Parathyroid adenoma (tissue), 2 donors: ENCODE data around the gene BUD31.

Experiments used
- H2AFZ ChIP-seq: fragments of 300-600 bp; sonication (generic); one replicate; pipeline ENCODE4 v1.7.0; 2017; ENCODE audit warnings: antibody characterized with exemption, mild to moderate bottlenecking
- H3K27ac ChIP-seq: fragments of 300-600 bp; sonication (generic); one replicate; pipeline ENCODE4 v1.7.0; 2017
- H3K27me3 ChIP-seq: fragments of 300-600 bp; sonication (generic); one replicate; pipeline ENCODE4 v1.7.0; 2017; ENCODE audit warnings: low read length; ENCODE audit not compliant: control insufficient read depth, insufficient read depth
- H3K36me3 ChIP-seq: fragments of 300-600 bp; sonication (generic); one replicate; pipeline ENCODE4 v1.7.0; 2017; ENCODE audit warnings: low read length; ENCODE audit not compliant: control insufficient read depth, insufficient read depth
- H3K4me1 ChIP-seq: fragments of 300-600 bp; sonication (generic); one replicate; pipeline ENCODE4 v1.7.0; 2017; ENCODE audit warnings: control low read depth
- H3K4me2 ChIP-seq: fragments of 300-600 bp; sonication (generic); one replicate; pipeline ENCODE4 v1.7.0; 2017; ENCODE audit warnings: low read length
- H3K4me3 ChIP-seq: fragments of 300-600 bp; sonication (generic); one replicate; pipeline ENCODE4 v1.7.0; 2017; ENCODE audit warnings: low read depth, low read length
- H3K79me2 ChIP-seq: fragments of 300-600 bp; sonication (generic); one replicate; pipeline ENCODE4 v1.7.0; 2017; ENCODE audit warnings: control low read depth
- H3K9ac ChIP-seq: fragments of 300-600 bp; sonication (generic); one replicate; pipeline ENCODE4 v1.7.0; 2017; ENCODE audit warnings: mild to moderate bottlenecking
- H3K9me3 ChIP-seq: fragments of 300-600 bp; sonication (generic); one replicate; pipeline ENCODE4 v1.7.0; 2017; ENCODE audit warnings: low read length; ENCODE audit not compliant: control insufficient read depth
- TF ChIP-seq, protein P1 (sequence below): fragments of 300-600 bp; sonication (generic); IDR thresholded peaks from one replicate; pipeline ENCODE4 v1.7.0; 2017; ENCODE audit warnings: antibody characterized with exemption, mild to moderate bottlenecking
- donor health status: primary hyperparathyroidism.

Gene BUD31

DNA sequence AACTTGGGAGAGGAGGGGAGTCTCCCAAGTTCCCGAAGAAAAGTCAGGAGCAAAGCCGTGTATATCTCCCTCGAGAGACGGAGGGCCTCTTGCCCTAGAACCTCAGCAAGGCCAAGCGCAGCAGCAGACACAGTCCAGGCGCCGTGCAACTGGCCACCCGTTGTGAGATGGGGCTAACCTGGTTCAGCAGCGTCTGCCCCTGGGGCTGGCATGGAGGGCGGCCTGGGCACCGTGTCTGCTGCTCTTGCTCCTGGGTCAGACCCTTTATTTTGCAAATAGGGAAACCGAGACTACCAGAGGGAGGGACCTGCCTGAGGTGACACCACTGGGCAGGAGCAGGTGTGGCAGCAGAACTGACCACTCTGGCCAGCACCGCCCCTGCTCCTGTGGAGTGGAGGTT lies 43.8 kb downstream of the BUD31 start:
- Histone ChIP-seq H3K27ac (no peak overlapping the region), H3K9me3 (no peaks in the 10 kb centered on the region), H3K79me2 (peaks cover 18% of the 10 kb centered on the region), H3K4me2 (no peak overlapping the region), H3K9ac (no peak overlapping the region), H2AFZ (no peak overlapping the region), H3K4me3 (no peak overlapping the region), H3K36me3 (no peaks in the 10 kb centered on the region), H3K27me3 (no peaks in the 10 kb centered on the region), H3K4me1 (no peaks in the 10 kb centered on the region)
- TF ChIP-seq, protein P1, sequence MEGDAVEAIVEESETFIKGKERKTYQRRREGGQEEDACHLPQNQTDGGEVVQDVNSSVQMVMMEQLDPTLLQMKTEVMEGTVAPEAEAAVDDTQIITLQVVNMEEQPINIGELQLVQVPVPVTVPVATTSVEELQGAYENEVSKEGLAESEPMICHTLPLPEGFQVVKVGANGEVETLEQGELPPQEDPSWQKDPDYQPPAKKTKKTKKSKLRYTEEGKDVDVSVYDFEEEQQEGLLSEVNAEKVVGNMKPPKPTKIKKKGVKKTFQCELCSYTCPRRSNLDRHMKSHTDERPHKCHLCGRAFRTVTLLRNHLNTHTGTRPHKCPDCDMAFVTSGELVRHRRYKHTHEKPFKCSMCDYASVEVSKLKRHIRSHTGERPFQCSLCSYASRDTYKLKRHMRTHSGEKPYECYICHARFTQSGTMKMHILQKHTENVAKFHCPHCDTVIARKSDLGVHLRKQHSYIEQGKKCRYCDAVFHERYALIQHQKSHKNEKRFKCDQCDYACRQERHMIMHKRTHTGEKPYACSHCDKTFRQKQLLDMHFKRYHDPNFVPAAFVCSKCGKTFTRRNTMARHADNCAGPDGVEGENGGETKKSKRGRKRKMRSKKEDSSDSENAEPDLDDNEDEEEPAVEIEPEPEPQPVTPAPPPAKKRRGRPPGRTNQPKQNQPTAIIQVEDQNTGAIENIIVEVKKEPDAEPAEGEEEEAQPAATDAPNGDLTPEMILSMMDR: no peak

GRCh38 chr7:99453105-99453504 lies 44.3 kb downstream of the BUD31 start:
- no peak overlapping the region for H3K9ac ChIP-seq
- H2AFZ ChIP-seq: no peak overlapping the region
- TF ChIP-seq, protein P1: no peak
- no peaks in the 10 kb centered on the region for H3K9me3 ChIP-seq
- no peak overlapping the region for H3K4me3 ChIP-seq
- peaks cover 13% of the 10 kb centered on the region for H3K79me2 ChIP-seq
- H3K27me3 ChIP-seq: no peaks in the 10 kb centered on the region
- no peak overlapping the region for H3K4me2 ChIP-seq
- H3K27ac ChIP-seq: no peak overlapping the region
- H3K36me3 ChIP-seq: no peaks in the 10 kb centered on the region
- no peaks in the 10 kb centered on the region for H3K4me1 ChIP-seq

DNA sequence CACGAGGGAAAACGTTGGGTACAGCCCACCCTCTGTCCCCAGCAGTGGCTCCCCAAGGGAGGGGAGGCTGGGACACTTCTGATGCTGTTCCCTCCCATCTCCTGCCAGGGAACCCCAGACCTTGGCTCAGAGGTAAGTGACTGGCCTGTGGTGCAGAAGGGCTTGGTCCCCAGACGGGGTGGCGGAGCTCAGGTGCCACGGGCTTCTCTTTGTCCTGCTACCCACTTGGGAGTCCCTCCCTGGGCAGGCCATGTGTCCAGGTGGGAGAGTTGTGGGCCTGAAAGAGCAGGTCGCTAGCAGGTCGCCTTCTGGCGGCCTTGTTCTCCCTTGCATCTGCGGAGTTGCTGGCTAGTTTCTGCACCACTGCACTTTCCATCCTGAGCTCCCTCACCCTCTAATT lies 47.1 kb downstream of the BUD31 start:
- Histone ChIP-seq H3K4me2 (no peak overlapping the region), H3K9me3 (no peaks in the 10 kb centered on the region), H3K4me1 (peaks cover 2% of the 10 kb centered on the region), H3K9ac (no peak overlapping the region), H3K27ac (no peak overlapping the region), H3K27me3 (no peaks in the 10 kb centered on the region), H3K36me3 (no peaks in the 10 kb centered on the region), H3K79me2 (peaks cover 25% of the 10 kb centered on the region), H2AFZ (no peak overlapping the region), H3K4me3 (no peak overlapping the region)
- TF ChIP-seq, protein P1: no peak

- Histone ChIP-seq H3K4me2 (no peak overlapping the region), H3K9ac (no peak overlapping the region), H3K4me3 (no peak overlapping the region), H3K27me3 (no peaks in the 10 kb centered on the region), H3K36me3 (no peaks in the 10 kb centered on the region), H3K79me2 (peaks cover 25% of the 10 kb centered on the region), H3K27ac (no peak overlapping the region), H2AFZ (no peak overlapping the region), H3K9me3 (no peaks in the 10 kb centered on the region), H3K4me1 (peaks cover 5% of the 10 kb centered on the region)
- TF ChIP-seq, protein P1: no peak
Observed at GRCh38 chr7:99456288-99456687, 47.5 kb downstream of the BUD31 start.

DNA sequence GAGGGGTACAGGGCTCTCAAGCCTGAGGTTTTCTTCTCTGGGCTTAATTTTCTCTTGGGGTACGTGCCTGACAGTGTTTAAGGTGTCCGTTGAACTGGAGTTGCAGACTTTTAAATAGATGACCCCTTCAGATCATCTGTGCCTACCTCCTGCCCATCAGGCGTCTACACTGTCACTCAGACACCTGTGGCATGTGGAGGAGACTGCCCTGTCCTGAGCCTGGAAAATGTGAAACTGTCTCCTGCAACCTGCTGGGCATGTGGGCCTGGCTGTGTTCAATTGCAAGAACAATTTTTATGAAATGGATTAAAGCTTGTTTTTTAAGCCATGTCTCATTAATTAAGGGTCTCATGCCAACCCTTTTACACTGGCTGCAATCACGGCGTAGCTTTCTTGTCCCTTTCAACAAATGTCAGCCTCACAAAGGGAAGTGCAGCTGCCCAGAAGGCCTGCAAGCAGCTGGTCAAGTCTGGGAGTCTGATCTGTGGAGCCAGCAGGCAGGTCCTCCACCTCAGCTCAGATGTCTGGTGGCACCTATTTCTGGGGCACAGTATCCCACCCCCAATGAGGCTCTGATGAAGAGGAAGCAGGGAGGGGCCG lies 48.4 kb downstream of the BUD31 start:
- no peaks in the 10 kb centered on the region for H3K27me3 ChIP-seq
- no peak overlapping the region for H3K4me3 ChIP-seq
- no peak overlapping the region for H3K27ac ChIP-seq
- H3K79me2 ChIP-seq: peaks cover 33% of the 10 kb centered on the region
- H3K9me3 ChIP-seq: no peaks in the 10 kb centered on the region
- no peak overlapping the region for H3K4me2 ChIP-seq
- H3K36me3 ChIP-seq: no peaks in the 10 kb centered on the region
- TF ChIP-seq, protein P1: no peak
- peaks cover 5% of the 10 kb centered on the region for H3K4me1 ChIP-seq
- H2AFZ ChIP-seq: no peak overlapping the region
- H3K9ac ChIP-seq: no peak overlapping the region
